Measurements from ENCODE around the gene GARIN5A.

DNA sequence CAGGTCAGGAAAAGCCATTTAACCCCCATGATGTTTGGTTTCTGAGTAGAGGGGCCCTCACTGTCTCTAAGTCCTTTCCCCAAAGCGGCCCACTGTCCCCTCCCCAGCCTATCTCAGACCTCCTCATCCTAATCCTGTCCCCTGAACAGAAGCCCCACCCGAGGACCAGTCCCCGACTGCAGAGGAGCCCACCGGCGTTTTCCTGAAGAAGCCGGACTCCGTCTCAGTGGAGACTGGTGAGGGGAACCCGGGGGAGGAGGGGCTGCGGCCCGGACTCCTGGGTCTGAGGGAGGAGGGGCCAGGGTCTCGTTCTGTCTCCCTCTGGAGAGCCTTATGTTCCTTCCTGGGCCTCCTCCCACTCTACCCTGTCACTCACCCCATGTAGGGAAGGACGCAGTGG, 41.0 kb downstream of the GARIN5A start:
- TF ChIP-seq POLR2A (IDR thresholded peaks at IDR 0.05): no peak
- TF ChIP-seq, protein P1, sequence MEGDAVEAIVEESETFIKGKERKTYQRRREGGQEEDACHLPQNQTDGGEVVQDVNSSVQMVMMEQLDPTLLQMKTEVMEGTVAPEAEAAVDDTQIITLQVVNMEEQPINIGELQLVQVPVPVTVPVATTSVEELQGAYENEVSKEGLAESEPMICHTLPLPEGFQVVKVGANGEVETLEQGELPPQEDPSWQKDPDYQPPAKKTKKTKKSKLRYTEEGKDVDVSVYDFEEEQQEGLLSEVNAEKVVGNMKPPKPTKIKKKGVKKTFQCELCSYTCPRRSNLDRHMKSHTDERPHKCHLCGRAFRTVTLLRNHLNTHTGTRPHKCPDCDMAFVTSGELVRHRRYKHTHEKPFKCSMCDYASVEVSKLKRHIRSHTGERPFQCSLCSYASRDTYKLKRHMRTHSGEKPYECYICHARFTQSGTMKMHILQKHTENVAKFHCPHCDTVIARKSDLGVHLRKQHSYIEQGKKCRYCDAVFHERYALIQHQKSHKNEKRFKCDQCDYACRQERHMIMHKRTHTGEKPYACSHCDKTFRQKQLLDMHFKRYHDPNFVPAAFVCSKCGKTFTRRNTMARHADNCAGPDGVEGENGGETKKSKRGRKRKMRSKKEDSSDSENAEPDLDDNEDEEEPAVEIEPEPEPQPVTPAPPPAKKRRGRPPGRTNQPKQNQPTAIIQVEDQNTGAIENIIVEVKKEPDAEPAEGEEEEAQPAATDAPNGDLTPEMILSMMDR (IDR thresholded peaks at IDR 0.05): no peak

All from testis (tissue), 2 donors.